K562 (cell line): ENCODE measurements around the gene LPGAT1. TPM values are rescaled to one million over a fixed set of nuclear protein-coding genes. Genes with fewer than 3 reads are reported as not detected.

Experiments used
- AFF1 ChIP-seq, 2 experiments: fragments of 450-650 bp; IDR thresholded peaks; 2 replicates each; pipeline ENCODE4 v1.6.1; 2018; ENCODE audit warnings: mild to moderate bottlenecking in 2 of 2, low read depth in 1 of 2; ENCODE audit not compliant: partially characterized antibody in 2 of 2
- ATF3 ChIP-seq, 2 experiments: fragments of 450-650 bp in 1 of 2; sonication (generic) in 1 of 2; formaldehyde crosslinking in 1 of 2; IDR thresholded peaks in 1 of 2; conservative IDR thresholded peaks in 1 of 2; 2 replicates each; pipeline versions ENCODE4 v1.6.1 to v1.8.1; 2016 to 2023; ENCODE audit warnings: mild to moderate bottlenecking in 2 of 2, moderate library complexity in 2 of 2, inconsistent platforms in 1 of 2, missing genetic modification reagents in 1 of 2
- ATF7 ChIP-seq: fragments of 450-650 bp; IDR thresholded peaks from 2 replicates; pipeline ENCODE4 v1.7.1; 2014; ENCODE audit warnings: mild to moderate bottlenecking, moderate library complexity
- CREM ChIP-seq: IDR thresholded peaks from 2 replicates; pipeline ENCODE4 v1.6.1; 2014; ENCODE audit warnings: antibody characterized with exemption, low read depth
- CSDE1 ChIP-seq, 2 experiments: fragments of 450-650 bp; IDR thresholded peaks; 2 replicates each; pipeline ENCODE4 v1.6.1; 2016; ENCODE audit warnings: mild to moderate bottlenecking in 1 of 2
- ETV1 ChIP-seq: fragments of 450-650 bp; conservative IDR thresholded peaks from 2 replicates; pipeline ENCODE4 v1.6.1; 2016; ENCODE audit warnings: missing genetic modification characterization, control low read depth, low read depth, missing compliant biosample characterization
- FOSL1 ChIP-seq: fragments of 200-800 bp; sonication (Bioruptor generic); conservative IDR thresholded peaks from 2 replicates; pipeline ENCODE4 v1.6.1; 2016; ENCODE audit warnings: missing genetic modification characterization, missing compliant biosample characterization
- FOXA3 ChIP-seq, 2 experiments: fragments of 450-650 bp in 1 of 2; sonication (generic) in 1 of 2; formaldehyde crosslinking; IDR thresholded peaks in 1 of 2; conservative IDR thresholded peaks in 1 of 2; 2 replicates each; pipeline versions ENCODE4 v1.4.0 to v1.8.0; 2020 to 2022; ENCODE audit warnings: mild to moderate bottlenecking in 2 of 2, missing genetic modification reagents in 1 of 2
- FUS ChIP-seq: fragments of 200-400 bp; formaldehyde crosslinking; optimal IDR thresholded peaks from 2 replicates; pipeline ENCODE3; 2017; ENCODE audit warnings: low read depth, low read length
- HDAC2 ChIP-seq: fragments of 450-650 bp; IDR thresholded peaks from 2 replicates; pipeline ENCODE4 v1.6.1; 2016; ENCODE audit warnings: mild to moderate bottlenecking
- HMBOX1 ChIP-seq: sonication (generic); IDR thresholded peaks from 2 replicates; pipeline ENCODE4 v1.6.1; 2016
- LEF1 ChIP-seq: fragments of 450-650 bp; IDR thresholded peaks from 2 replicates; pipeline ENCODE4 v1.6.1; 2016; ENCODE audit warnings: mild to moderate bottlenecking
- MBD2 ChIP-seq: sonication (generic); IDR thresholded peaks from 2 replicates; pipeline ENCODE4 v1.6.1; 2016; ENCODE audit warnings: low read depth, borderline replicate concordance
- MIER1 ChIP-seq: fragments of 450-650 bp; IDR thresholded peaks from 2 replicates; pipeline ENCODE4 v1.6.1; 2016; ENCODE audit warnings: antibody characterized with exemption, mild to moderate bottlenecking, low read depth
- NFIC ChIP-seq: fragments of 450-650 bp; IDR thresholded peaks from 2 replicates; pipeline ENCODE4 v1.6.1; 2017; ENCODE audit warnings: mild to moderate bottlenecking, inconsistent platforms
- PHF20 ChIP-seq: fragments of 450-650 bp; IDR thresholded peaks from 2 replicates; pipeline ENCODE4 v1.6.1; 2018; ENCODE audit not compliant: partially characterized antibody
- RBBP5 ChIP-seq: fragments of 200-600 bp; sonication (generic); IDR thresholded peaks from 2 replicates; pipeline ENCODE4 v1.6.1; 2012; ENCODE audit warnings: borderline replicate concordance, mild to moderate bottlenecking, low read length, control low read depth, inconsistent platforms; ENCODE audit not compliant: insufficient read depth, poor library complexity, severe bottlenecking
- RUNX1 ChIP-seq: sonication (generic); IDR thresholded peaks from 2 replicates; pipeline ENCODE4 v1.6.1; 2016; ENCODE audit warnings: antibody characterized with exemption, low read depth
- SOX6 ChIP-seq: fragments of 450-650 bp; IDR thresholded peaks from 2 replicates; pipeline ENCODE4 v1.6.1; 2014; ENCODE audit warnings: mild to moderate bottlenecking
- ZC3H4 ChIP-seq: sonication (generic); formaldehyde crosslinking; IDR thresholded peaks from 2 replicates; pipeline ENCODE4 v1.9.0; 2021; ENCODE audit warnings: missing genetic modification reagents, borderline replicate concordance
- ZFX ChIP-seq: sonication (generic); formaldehyde crosslinking; IDR thresholded peaks from 2 replicates; pipeline ENCODE4 v1.8.0; 2022; ENCODE audit warnings: mild to moderate bottlenecking, missing genetic modification reagents, moderate library complexity
- ZNF121 ChIP-seq: sonication (generic); formaldehyde crosslinking; conservative IDR thresholded peaks from 2 replicates; pipeline ENCODE4 v1.8.0; 2022; ENCODE audit warnings: missing genetic modification reagents
- ZNF143 ChIP-seq: sonication (generic); formaldehyde crosslinking; IDR thresholded peaks from 2 replicates; pipeline ENCODE4 v1.9.0; 2022; ENCODE audit warnings: mild to moderate bottlenecking, missing genetic modification reagents
- polyA plus RNA-seq, 8 experiments: library from polyadenylated mRNA; depleted of rRNA in 4 of 8; stranded (reverse) in 5 of 8; unstranded in 3 of 8; fragments of >200 nt; fragmentation: Nextera tagmentation in 2 of 8; fragmentation: Illumina TruSeq in 1 of 8; extraction: Ambion mirVana in 2 of 8; extraction: Trizol in 1 of 8; gene quantifications; 2 replicates each; pipeline versions ENCODE4 v1.2.1 to v1.2.3, GENCODE V29; 2011 to 2014; ENCODE audit warnings: inconsistent platforms in 1 of 8, missing spikeins in 1 of 8
- total RNA-seq, 7 experiments: library from RNA; depleted of rRNA in 6 of 7; stranded (reverse); fragments of >200 nt in 6 of 7; fragmentation: Illumina TruSeq in 2 of 7; extraction: Trizol in 2 of 7; gene quantifications; 2 replicates each; pipeline versions ENCODE4 v1.2.1 to v1.2.3, GENCODE V29; 2011 to 2021; ENCODE audit warnings: low replicate concordance in 1 of 7

The LPGAT1 gene
- total and polyA plus RNA-seq, 9 of the 15 experiments (the other 6 are each of a cell fraction or from before 2014, with no cell fraction given): 5.7 to 31.4 (median 16.3) TPM

GRCh38 chr1:211735208-211736170 is 95.1 kb downstream of the LPGAT1 start (continued):
- TF ChIP-seq ZNF143 (CRISPR knock-in tag) (no peak), ATF3 (IDR thresholded peaks at IDR 0.05) (peak; percentile 94), ATF3 (CRISPR knock-in tag; conservative IDR thresholded peaks at IDR 0.05) (peak; percentile 84), RUNX1 (no peak), LEF1 (no peak), ZFX (CRISPR knock-in tag) (peak; percentile 66), ZNF121 (no peak), MBD2 (no peak), RBBP5 (peak; percentile 43), FUS (no peak), NFIC (no peak), SOX6 (peak; percentile 15; the same call in 1 of the 2 replicates), AFF1 (IDR thresholded peaks at IDR 0.05; ENCODE audit: low read depth in 1 of 2, partially characterized antibody in 2 of 2) (no peak), PHF20 (peak; percentile 29), HDAC2 (no peak), ZC3H4 (CRISPR knock-in tag) (no peak), ATF7 (0 out of 2 replicates have a peak, but pooled peaks have one; percentile 32), HMBOX1 (no peak), ETV1 (tag) (no peak), CREM (peak; percentile 89), CSDE1 (IDR thresholded peaks at IDR 0.05) (no peak), FOXA3 (CRISPR knock-in tag; conservative IDR thresholded peaks at IDR 0.05 in 1 of 2, IDR thresholded peaks at IDR 0.05 in 1 of 2) (no peak), MIER1 (no peak), FOSL1 (peak; percentile 99)
